H1 (cell line): Measurements from ENCODE around the gene OR5M3. TPM values are rescaled to one million over a fixed set of nuclear protein-coding genes. Genes with fewer than 3 reads are reported as not detected.

Experiments
- ATF3 ChIP-seq: IDR thresholded peaks from 2 replicates; pipeline ENCODE4 v1.6.1; 2011; ENCODE audit warnings: low read depth, mild to moderate bottlenecking, low read length; ENCODE audit not compliant: insufficient read depth
- BACH1 ChIP-seq: IDR thresholded peaks from 2 replicates; pipeline ENCODE4 v1.6.1; 2012; ENCODE audit warnings: low read length, improper control_type of control experiment
- CHD7 ChIP-seq: fragments of 300-600 bp; sonication (generic); IDR thresholded peaks from 2 replicates; pipeline ENCODE4 v1.7.1; 2012; ENCODE audit warnings: low read length, moderate library complexity, mild to moderate bottlenecking, inconsistent platforms; ENCODE audit not compliant: insufficient replicate concordance
- KDM4A ChIP-seq: IDR thresholded peaks from one replicate; pipeline ENCODE4 v1.7.1; 2012; ENCODE audit warnings: low read depth, mild to moderate bottlenecking, moderate library complexity, low read length, inconsistent platforms; ENCODE audit not compliant: severe bottlenecking
- KDM5A ChIP-seq: fragments of 200-600 bp; IDR thresholded peaks from 2 replicates; pipeline ENCODE4 v1.7.1; 2012; ENCODE audit warnings: mild to moderate bottlenecking, low read length, inconsistent platforms, mixed read lengths
- POLR2A ChIP-seq, 2 experiments: IDR thresholded peaks; 1 replicate in 1 of 2; 2 replicates in 1 of 2; pipeline ENCODE4 v1.6.1; 2011; ENCODE audit warnings: low read depth in 2 of 2, low read length in 2 of 2, mild to moderate bottlenecking in 2 of 2; ENCODE audit errors: control extremely low read depth in 1 of 2
- TAF7 ChIP-seq: optimal IDR thresholded peaks from 2 replicates; pipeline ENCODE3; 2011; ENCODE audit warnings: low read depth, mild to moderate bottlenecking, inconsistent platforms, low read length, moderate library complexity, borderline replicate concordance
- polyA plus RNA-seq, 7 experiments: library from polyadenylated mRNA; depleted of rRNA in 3 of 7; stranded (reverse) in 5 of 7; unstranded in 2 of 7; fragments of >200 nt in 5 of 7; fragments of 200-250 nt in 2 of 7; gene quantifications; 1 replicate in 5 of 7; 2 replicates in 1 of 7; 4 replicates in 1 of 7; pipeline versions ENCODE4 v1.2.1 to v1.2.3, GENCODE V29; 2011 to 2013; ENCODE audit warnings: missing spikeins in 2 of 7, mixed read lengths in 2 of 7
- total RNA-seq: library from RNA; stranded (reverse); fragmentation: NEBNext Ultra II Directional; extraction: Animal tissue kit (Norgen Biotek cat#: 25700); gene quantifications from 2 replicates; pipeline ENCODE4 v1.2.1, GENCODE V29; 2021

OR5M3 gene
- total and polyA plus RNA-seq, 2 of the 8 experiments (the other 6 are each of a cell fraction or from before 2014, with no cell fraction given): not detected

- TF ChIP-seq KDM5A (no peak), CHD7 (no peak), TAF7 (no peak), ATF3 (no peak), POLR2A (IDR thresholded peaks at IDR 0.05; ENCODE audit: control extremely low read depth in 1 of 2, low read depth in 2 of 2, low read length in 2 of 2) (no peak), KDM4A (no peak), BACH1 (no peak)
- TF ChIP-seq, all 59 proteins: peak for 0
Measured at GRCh38 chr11:56513280-56513679, 40.1 kb upstream of the OR5M3 start (continued).
